SK-N-SH treated with all-trans-retinoic acid at 6 μM for 48 hours (cell line): ENCODE data around the gene MYL3.

ENCODE experiments used
- ATAC-seq: fragments of 200-7000 bp; cut with Tn5 transposase; 3 replicates; pipeline ENCODE4 v1.9.1; 2020; ENCODE audit warnings: mild to moderate bottlenecking, moderate library complexity
- ARNTL ChIP-seq: fragments of 450-650 bp; formaldehyde crosslinking; IDR thresholded peaks from 2 replicates; pipeline ENCODE4 v1.5.0; 2020; ENCODE audit warnings: low read depth, mild to moderate bottlenecking, moderate library complexity, borderline replicate concordance
- CREB5 ChIP-seq: fragments of 250-450 bp; sonication (Bioruptor Pico); IDR thresholded peaks from 2 replicates; pipeline ENCODE4 v1.5.1; 2020; ENCODE audit warnings: low read depth, mild to moderate bottlenecking, moderate library complexity
- CSRNP3 ChIP-seq: fragments of 250-450 bp; sonication (Bioruptor Pico); IDR thresholded peaks from 2 replicates; pipeline ENCODE4 v1.5.1; 2021; ENCODE audit warnings: mild to moderate bottlenecking, moderate library complexity
- ISL1 ChIP-seq: fragments of 250-450 bp; sonication (Bioruptor Pico); IDR thresholded peaks from 2 replicates; pipeline ENCODE4 v2.1.2; 2022; ENCODE audit warnings: mild to moderate bottlenecking, moderate library complexity
- PATZ1 ChIP-seq: fragments of 250-450 bp; sonication (Bioruptor Pico); IDR thresholded peaks from 2 replicates; pipeline ENCODE4 v1.8.0; 2020; ENCODE audit warnings: mild to moderate bottlenecking, moderate library complexity, borderline replicate concordance
- POU6F1 ChIP-seq: fragments of 250-450 bp; sonication (Bioruptor Pico); IDR thresholded peaks from 2 replicates; pipeline ENCODE4 v1.8.0; 2021; ENCODE audit warnings: low read depth, mild to moderate bottlenecking, moderate library complexity, borderline replicate concordance
- RARB ChIP-seq: fragments of 250-450 bp; sonication (Bioruptor Pico); IDR thresholded peaks from 2 replicates; pipeline ENCODE4 v1.8.0; 2021; ENCODE audit warnings: mild to moderate bottlenecking, moderate library complexity
- SNAI2 ChIP-seq: fragments of 250-450 bp; sonication (Bioruptor Pico); IDR thresholded peaks from 2 replicates; pipeline ENCODE4 v1.5.0; 2020; ENCODE audit warnings: mild to moderate bottlenecking, moderate library complexity
- TCF4 ChIP-seq: fragments of 250-450 bp; sonication (Bioruptor Pico); IDR thresholded peaks from 2 replicates; pipeline ENCODE4 v1.8.0; 2021; ENCODE audit warnings: mild to moderate bottlenecking, moderate library complexity, borderline replicate concordance
- TOX ChIP-seq: fragments of 250-450 bp; sonication (Bioruptor Pico); IDR thresholded peaks from 2 replicates; pipeline ENCODE4 v1.8.0; 2021; ENCODE audit warnings: mild to moderate bottlenecking, moderate library complexity, borderline replicate concordance
- TSHZ2 ChIP-seq: fragments of 250-450 bp; sonication (Bioruptor Pico); IDR thresholded peaks from 2 replicates; pipeline ENCODE4 v1.5.0; 2020; ENCODE audit warnings: mild to moderate bottlenecking, moderate library complexity
- ZC3H10 ChIP-seq: fragments of 250-450 bp; sonication (Bioruptor Pico); IDR thresholded peaks from 2 replicates; pipeline ENCODE4 v1.5.1; 2021; ENCODE audit warnings: mild to moderate bottlenecking, moderate library complexity
- ZFP3 ChIP-seq: fragments of 250-450 bp; sonication (Bioruptor Pico); IDR thresholded peaks from 2 replicates; pipeline ENCODE4 v1.5.0; 2020; ENCODE audit warnings: mild to moderate bottlenecking, moderate library complexity
- ZFP30 ChIP-seq: fragments of 450-650 bp; formaldehyde crosslinking; IDR thresholded peaks from 2 replicates; pipeline ENCODE4 v1.5.0; 2022; ENCODE audit warnings: mild to moderate bottlenecking, moderate library complexity

Gene MYL3

GRCh38 chr3:46854555-46854991 lies 8.7 kb downstream of the MYL3 start:
- ATAC-seq = no peak
- TF ChIP-seq ISL1 (CRISPR knock-in tag) (no peak), TCF4 (CRISPR knock-in tag) (no peak), CSRNP3 (CRISPR knock-in tag) (no peak), TSHZ2 (no peak), RARB (CRISPR knock-in tag) (no peak), POU6F1 (CRISPR knock-in tag) (no peak), TOX (CRISPR knock-in tag) (no peak), ZFP30 (no peak), ZFP3 (CRISPR knock-in tag) (no peak)

GRCh38 chr3:46853441-46854415 lies 9.5 kb downstream of the MYL3 start:
- no peak for TF ChIP-seq PATZ1
- no peak for TF ChIP-seq POU6F1 (CRISPR knock-in tag)
- ATAC-seq = no peak

- no peak for ATAC-seq
- TF ChIP-seq TCF4 (CRISPR knock-in tag) (no peak), ZFP30 (no peak), POU6F1 (CRISPR knock-in tag) (no peak), PATZ1 (no peak), ZC3H10 (no peak), ISL1 (CRISPR knock-in tag) (no peak), SNAI2 (CRISPR knock-in tag) (no peak), CREB5 (CRISPR knock-in tag) (no peak), CSRNP3 (CRISPR knock-in tag) (no peak), ZFP3 (CRISPR knock-in tag) (no peak), ARNTL (CRISPR knock-in tag) (no peak)
Observed at GRCh38 chr3:46852839-46853355, 10.3 kb downstream of the MYL3 start.
